Measurements from ENCODE around the gene DHX57. TPM values are rescaled to one million over a fixed set of nuclear protein-coding genes. Genes with fewer than 3 reads are reported as not detected.

The DHX57 gene
- total RNA-seq, 2 experiments from 2014 or later: 14.8 to 16.3 TPM

DNA sequence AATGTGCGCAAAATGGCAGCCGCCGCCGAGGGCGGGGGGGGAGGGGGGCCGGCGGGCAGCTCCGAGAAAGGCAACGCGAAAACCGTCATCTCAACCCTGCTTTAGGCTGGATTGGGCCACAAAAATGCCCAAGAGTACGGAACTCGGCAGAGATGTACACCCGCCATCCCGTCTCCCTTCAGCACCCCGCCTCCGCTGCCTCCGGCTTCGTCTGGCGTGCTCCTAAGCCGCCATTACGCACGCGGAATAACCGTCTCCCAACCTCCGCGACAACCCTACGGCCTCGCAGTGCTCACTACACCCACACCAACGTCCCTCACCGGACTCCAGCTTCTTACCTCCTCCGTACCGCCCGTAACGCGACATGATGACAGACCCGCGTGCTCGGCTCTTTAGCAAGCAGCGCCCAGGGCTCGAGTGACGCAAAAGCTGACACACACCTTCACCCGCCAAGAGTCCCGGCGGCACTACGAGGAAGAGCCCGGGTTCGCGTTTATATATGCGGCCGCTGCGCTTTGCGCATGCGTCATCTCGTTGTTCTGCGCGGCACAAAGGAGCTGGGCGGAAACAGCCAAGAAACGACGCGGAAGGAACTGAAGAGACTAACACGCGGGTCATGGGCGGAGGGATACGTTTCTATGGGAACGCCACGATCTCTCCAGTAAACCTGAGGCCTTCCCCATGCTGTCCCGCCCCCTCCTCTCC is 124.7 kb downstream of the DHX57 start, which contains the start of gene SRSF7:
TSS of gene SRSF7 (minus strand) at position 471 of the 705 bp plus-strand sequence. CDS start at position 366, 105 bp downstream.
- H3K27ac Mint-ChIP-seq: peak within 1 kb of the TSS; percentile 100
- peaks cover 47% of the 10 kb centered on the region for H3K4me1 Mint-ChIP-seq
- no peaks in the 10 kb centered on the region for H3K9me3 Mint-ChIP-seq
- POLR2A ChIA-PET: interaction anchor here (0.5 to 3.2 kb wide), 61 partner anchors 8 to 1785 kb away, joined by 3 to 62 read pairs (median 5); partner anchors contain the start of genes ATL2, CYP1B1, DHX57 and GALM
- H3K27me3 Mint-ChIP-seq: no peaks in the 10 kb centered on the region
- DNase-seq: peak; percentile 98
- ATAC-seq (ENCODE audit: low read depth): peak; percentile 77
- H3K36me3 Mint-ChIP-seq: peaks cover 42% of the 10 kb centered on the region
- H3K4me3 Mint-ChIP-seq: peak within 1 kb of the TSS; percentile 98

DNA sequence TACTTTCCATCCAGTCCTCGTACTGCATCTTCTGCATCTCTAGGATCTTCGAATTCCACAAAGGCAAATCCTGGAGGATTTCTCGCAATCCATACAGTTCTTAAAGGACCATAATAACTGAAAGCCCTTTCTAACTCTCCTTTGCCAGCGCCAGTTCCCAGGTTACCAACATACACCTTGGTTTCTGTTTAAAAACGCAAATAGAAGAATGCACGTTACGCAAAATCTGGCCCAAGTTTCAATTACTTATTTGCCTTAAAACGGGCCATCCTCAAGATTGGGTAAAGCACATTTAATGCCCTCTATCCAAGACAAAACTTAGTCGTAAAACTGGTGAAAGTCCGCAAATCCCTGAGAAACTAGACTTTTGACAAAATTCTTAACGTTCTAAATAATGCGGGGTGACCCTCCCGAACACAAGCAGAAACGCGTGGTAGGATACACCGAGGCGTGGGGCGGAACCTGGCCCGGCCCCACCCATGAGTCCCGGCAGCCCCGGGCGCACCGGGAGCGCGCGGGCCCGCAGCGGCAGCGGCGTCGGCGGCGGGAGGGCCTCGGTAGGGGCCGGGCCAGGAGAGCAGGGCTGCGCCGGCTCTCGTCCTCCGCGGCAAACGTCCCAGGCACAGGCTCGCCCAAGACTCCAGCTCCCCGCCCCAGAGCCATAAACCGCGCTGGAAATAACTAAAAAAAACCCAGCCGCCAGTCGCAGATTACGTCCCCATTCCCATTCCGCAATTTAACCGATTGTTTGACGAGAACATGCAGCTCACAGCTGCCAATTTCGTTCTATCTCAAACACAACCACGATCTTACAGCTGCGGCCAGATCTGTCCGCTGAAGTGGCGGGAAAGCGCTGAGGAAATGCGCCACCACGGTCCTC is 125.5 kb downstream of the DHX57 start:
- Mint-ChIP-seq H3K4me1 (peaks cover 55% of the 10 kb centered on the region), H3K27ac (peak overlapping the region; percentile 100), H3K27me3 (no peaks in the 10 kb centered on the region), H3K4me3 (peak overlapping the region; percentile 98), H3K9me3 (no peaks in the 10 kb centered on the region), H3K36me3 (peaks cover 48% of the 10 kb centered on the region)
- DNase-seq (peak; percentile 75), ATAC-seq (ENCODE audit: low read depth) (peak; percentile 38)
- POLR2A ChIA-PET: interaction anchor here (0.7 to 3.2 kb wide), 40 partner anchors 9 to 1784 kb away, joined by 3 to 62 read pairs (median 6); partner anchors contain the start of genes CYP1B1, DHX57, GALM and GEMIN6

DNA sequence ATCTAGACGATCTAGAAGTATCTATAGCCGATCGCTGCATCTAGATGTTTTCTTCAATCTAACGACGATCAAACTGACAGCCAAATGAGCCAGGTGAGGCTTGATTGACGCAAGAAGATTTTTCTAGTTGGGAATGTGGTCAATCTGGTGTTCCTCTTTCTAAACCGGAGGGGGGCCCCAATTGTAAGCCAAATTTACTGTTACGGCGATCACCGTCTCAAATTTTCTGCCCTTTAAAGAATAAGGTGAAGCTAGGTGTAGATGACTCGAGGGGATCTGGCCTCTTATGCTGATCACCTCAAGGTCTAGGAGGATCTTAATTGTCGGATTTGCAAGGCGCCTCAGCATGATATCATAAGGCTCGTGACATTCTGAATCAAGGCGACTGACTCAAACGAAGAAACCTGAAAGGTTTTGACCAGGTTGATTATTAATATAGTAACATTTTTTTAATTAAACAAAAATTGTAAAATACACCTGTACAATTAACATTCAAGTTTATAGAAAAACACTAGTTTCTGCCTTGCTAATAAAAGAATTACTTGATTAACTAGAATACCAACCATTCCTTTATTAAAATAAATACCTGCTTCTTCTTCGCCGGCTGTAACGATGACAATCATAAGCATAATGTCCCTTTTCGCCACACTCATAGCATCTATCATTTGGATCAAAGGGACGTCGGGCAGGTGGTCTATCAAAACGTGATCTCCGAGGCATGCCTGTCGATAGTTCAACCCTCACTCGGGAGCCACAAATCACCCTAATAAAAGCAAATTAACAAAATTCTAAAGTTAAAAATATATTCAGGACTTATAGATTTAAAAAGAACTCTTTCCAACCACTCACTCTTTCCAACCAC is 126.6 kb downstream of the DHX57 start:
- POLR2A ChIA-PET: interaction anchor here (0.7 to 3.2 kb wide), 4 partner anchors 13 to 212 kb away, joined by 3 to 62 read pairs (median 4); partner anchors contain the start of gene HNRNPLL
- H3K27me3 Mint-ChIP-seq: no peaks in the 10 kb centered on the region
- no peaks in the 10 kb centered on the region for H3K9me3 Mint-ChIP-seq
- peak overlapping the region; percentile 88 for H3K27ac Mint-ChIP-seq
- peak overlapping the region; percentile 98 for H3K4me3 Mint-ChIP-seq
- peaks cover 62% of the 10 kb centered on the region for H3K4me1 Mint-ChIP-seq
- peaks cover 54% of the 10 kb centered on the region for H3K36me3 Mint-ChIP-seq
- no peak for DNase-seq
- ATAC-seq (ENCODE audit: low read depth): no peak

DNA sequence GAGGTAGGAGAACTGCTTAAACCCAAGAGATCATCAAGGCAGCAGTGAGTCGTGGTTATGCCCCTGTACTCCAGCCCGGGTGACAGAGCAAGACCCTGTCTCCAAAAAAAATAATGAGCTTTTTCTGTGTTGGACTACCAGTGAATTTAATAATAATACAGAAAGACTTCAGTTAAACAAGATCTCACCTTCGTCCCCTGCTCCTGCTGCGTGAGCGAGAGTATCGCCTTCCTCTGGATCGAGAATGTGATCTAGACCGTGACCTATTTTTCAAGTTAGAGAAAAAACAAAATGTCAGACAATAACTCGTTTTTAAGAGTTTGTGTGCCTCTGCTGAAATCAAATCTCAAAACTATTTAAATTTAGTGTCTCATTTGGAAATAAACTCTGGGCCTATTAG is 127.3 kb downstream of the DHX57 start:
- Mint-ChIP-seq H3K27me3 (no peaks in the 10 kb centered on the region), H3K36me3 (peaks cover 58% of the 10 kb centered on the region), H3K9me3 (no peaks in the 10 kb centered on the region), H3K27ac (no peak overlapping the region), H3K4me3 (peak overlapping the region; percentile 70), H3K4me1 (peaks cover 63% of the 10 kb centered on the region)
- DNase-seq (no peak), ATAC-seq (ENCODE audit: low read depth) (no peak)
- POLR2A ChIA-PET: interaction anchor here (0.6 to 1.6 kb wide), 6 partner anchors 10 to 212 kb away, joined by 3 to 4 read pairs (median 3); partner anchors contain the start of gene HNRNPLL

DNA sequence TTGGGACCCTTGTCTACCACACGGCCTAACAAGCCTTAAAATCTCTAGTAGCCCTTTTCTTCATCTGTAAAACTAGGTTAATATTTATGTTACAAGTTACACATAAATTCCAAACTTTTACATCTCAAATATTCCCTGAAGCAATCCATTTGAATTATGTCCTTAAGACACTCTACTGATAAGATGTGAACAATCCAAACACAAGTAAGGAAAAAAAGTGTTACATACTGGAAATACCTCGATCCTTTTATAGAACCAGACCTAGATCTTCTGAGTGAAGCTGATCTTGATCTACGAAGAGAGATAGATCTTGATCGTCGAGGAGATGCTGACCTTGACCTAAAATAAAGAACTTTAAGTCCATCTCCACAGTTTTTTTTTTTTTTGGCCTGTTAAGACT is 127.9 kb downstream of the DHX57 start:
- POLR2A ChIA-PET: interaction anchor here (0.7 to 1.2 kb wide), 4 partner anchors 9 to 166 kb away, joined by 3 read pairs; partner anchors contain the start of gene HNRNPLL
- Mint-ChIP-seq H3K27me3 (no peaks in the 10 kb centered on the region), H3K9me3 (no peaks in the 10 kb centered on the region), H3K27ac (peak overlapping the region; percentile 55), H3K4me3 (peak overlapping the region; percentile 70), H3K36me3 (peaks cover 58% of the 10 kb centered on the region), H3K4me1 (peaks cover 63% of the 10 kb centered on the region)
- DNase-seq: no peak
- no peak for ATAC-seq (ENCODE audit: low read depth)

Other genes with a start within 250 kb of the DHX57 start
- gene GALM, start 209.8 kb downstream of the DHX57 start, total RNA-seq: 10 to 100 TPM; 28.3 to 30.2 TPM
- gene SRSF7, start 124.6 kb downstream of the DHX57 start, total RNA-seq: 100 to 1,000 TPM; 315 to 318 TPM
- gene GEMIN6, start 97.7 kb downstream of the DHX57 start, total RNA-seq: 10 to 100 TPM; 15.2 to 16.1 TPM
- 1 to 10 TPM; 1.0 to 2.2 TPM for gene MORN2, start within 50 bp of the DHX57 start, total RNA-seq
- gene ARHGEF33, start 13.9 kb upstream of the DHX57 start, total RNA-seq: under 1 TPM; 0.17 to 0.62 TPM
- 100 to 1,000 TPM; 154 to 168 TPM for gene SOS1, start 245.1 kb upstream of the DHX57 start, total RNA-seq